Dermis microvascular lymphatic vessel endothelial cell (primary cell): ENCODE results near the gene KCNA4. TPM values are rescaled to one million over a fixed set of nuclear protein-coding genes. Genes with fewer than 3 reads are reported as not detected.
"Not testable (repeated sequence)": the region's sequence is repeated elsewhere in the genome, so short reads cannot be mapped to it uniquely, and the experiment has no call there.

Source experiments
- DNase-seq, 2 donors: peaks; one replicate each; pipeline versions ENCODE4 v3.0.0 to v3.0.0-alpha.2; 2010; ENCODE audit warnings: low read depth in 2 of 2
- total RNA-seq: library from RNA; depleted of rRNA; stranded (reverse); fragments of >200 nt; gene quantifications from 2 replicates; pipeline ENCODE4 v1.2.1, GENCODE V29; 2014

KCNA4 gene
- not detected in 2 replicates for total RNA-seq

- no peak for DNase-seq
Observed at GRCh38 chr11:30016588-30017363, at the start of gene KCNA4. Gene KCNA4 (minus strand): TSS chr11:30017030. CDS start chr11:30012678, 4,352 bp downstream.

- DNase-seq, result no peak
Observed at GRCh38 chr11:30062103-30062502, 45.3 kb upstream of the KCNA4 start.

GRCh38 chr11:30059172-30059815 lies 42.5 kb upstream of the KCNA4 start:
- no peak for DNase-seq

- DNase-seq, result no peak
Observed at GRCh38 chr11:30049214-30049613, 32.4 kb upstream of the KCNA4 start.

DNA sequence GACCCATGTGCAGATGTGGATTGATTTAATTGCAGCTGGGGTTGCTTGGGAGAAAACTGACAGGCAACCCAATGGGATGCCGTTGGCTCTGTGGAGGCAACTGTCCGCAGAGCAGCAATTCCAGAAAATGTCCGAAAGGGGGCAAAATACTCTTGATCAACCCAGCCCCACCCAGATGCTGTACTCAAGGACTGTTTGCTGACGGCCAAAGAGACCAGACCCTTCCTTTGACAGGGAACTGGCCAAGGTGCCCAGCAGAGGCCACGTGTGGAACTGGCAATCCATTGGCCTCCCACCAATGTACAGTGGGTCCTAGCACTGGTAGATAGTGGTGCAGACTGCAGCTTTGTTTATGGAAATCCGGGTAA lies 29.7 kb upstream of the KCNA4 start:
- no peak for DNase-seq

DNA sequence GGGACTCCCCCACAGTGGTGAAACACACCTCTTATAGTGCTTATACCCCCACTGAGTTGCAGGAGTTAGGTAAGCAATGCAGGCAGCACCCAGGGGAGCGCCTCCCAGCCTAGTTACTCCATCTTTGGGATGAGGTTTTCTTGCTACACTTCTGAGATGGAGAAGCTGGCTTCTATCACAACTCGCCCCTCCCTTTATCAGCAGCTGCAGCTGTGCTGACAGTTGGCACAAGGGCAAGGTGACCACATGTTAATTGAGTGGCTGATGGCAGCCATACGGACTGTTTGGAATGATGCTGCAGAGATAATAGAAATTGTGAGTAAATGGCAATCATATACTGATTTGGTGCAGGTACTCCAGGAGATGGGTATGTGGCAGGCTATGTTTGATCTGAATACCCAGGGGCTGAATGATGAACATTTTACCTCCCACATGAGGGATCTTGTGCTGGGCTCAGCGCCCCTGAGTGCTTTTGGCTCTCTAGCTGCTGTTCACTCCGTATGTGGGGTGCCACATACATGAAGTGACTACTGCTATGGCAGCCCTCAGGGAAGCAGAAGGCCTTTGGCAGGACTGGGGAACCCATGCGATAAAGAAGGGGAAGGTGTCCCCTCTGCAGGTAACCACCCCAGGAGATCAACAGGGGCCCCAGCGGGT lies 29.2 kb upstream of the KCNA4 start:
- no peak for DNase-seq

- DNase-seq, result no peak
Observed at GRCh38 chr11:30045144-30045543, 28.3 kb upstream of the KCNA4 start.

- DNase-seq, result no peak
Observed at GRCh38 chr11:30041171-30041570, 24.3 kb upstream of the KCNA4 start.

DNA sequence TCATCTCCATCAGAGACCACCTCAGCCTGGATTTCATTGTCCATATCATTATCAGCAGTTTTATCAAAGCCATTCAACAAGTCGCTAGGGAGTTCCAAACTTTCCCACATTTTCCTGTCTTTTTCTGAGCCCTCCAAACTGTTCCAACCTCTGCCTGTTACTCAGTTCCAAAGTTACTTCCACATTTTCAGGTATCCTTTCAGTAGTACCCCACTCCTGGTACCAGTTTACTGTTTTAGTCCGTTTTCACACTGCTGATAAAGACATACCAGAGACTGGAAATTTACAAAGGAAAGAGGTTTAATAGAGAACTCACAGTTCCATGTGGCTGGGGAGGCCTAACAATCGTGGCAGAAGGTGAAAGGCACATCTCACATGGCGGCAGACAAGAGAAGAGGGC lies 17.9 kb upstream of the KCNA4 start:
- not testable (repeated sequence) for DNase-seq

DNA sequence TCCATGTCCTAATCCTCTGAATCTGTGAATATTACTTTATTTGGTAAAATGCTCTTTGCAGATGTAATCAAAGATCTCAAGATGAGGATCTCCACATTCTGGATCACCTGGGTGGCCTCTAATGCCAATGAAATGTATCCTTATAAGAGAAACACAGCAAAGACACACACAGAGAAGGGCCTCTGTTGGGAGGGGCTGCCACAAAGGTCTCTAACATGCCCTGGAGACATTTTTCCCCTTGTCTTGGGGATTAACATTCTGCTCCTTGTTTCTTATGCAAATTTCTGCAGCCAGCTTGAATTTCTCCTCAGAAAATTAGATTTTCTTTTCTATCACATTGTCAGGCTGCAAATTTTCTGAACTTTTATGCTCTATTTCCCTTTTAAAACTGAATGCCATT lies 17.3 kb upstream of the KCNA4 start:
- DNase-seq, result not testable (repeated sequence)

DNA sequence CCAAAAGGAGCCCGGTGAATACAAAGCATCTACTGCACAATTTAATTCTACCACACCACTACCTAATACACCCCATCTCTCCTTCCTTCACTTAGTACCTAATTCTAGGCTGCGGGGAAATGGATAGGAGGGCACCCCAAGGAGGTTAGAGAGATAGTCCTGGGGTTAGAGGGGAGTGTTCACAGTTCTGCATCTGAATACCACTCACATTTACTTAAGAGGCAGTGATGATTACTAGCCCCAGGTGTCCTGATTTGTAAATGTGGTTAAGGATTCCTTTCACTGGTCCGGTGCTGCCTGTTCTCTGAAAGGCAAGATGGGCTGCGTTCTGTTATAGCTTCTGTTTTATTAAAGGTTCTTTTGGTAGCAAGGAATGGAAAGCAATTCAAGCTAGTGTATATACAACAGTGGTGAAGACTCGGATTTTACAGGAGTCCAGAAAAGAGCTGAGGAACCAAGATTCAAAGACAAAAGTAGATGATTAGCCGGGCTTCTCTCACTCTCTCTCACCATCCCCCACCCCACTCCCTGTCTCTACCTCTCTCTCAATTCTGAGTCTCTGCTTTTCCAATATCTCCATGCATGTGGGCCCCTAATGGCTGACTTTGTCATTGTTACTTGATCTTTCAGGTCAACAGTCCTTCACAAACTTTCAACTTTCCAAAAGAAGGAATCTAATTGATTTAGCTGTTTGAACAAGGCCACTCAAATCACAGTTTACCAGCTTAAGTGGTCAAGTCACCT lies 8.7 kb upstream of the KCNA4 start:
- DNase-seq, result no peak

GRCh38 chr11:30023074-30023473 lies 6.2 kb upstream of the KCNA4 start:
- no peak for DNase-seq

DNA sequence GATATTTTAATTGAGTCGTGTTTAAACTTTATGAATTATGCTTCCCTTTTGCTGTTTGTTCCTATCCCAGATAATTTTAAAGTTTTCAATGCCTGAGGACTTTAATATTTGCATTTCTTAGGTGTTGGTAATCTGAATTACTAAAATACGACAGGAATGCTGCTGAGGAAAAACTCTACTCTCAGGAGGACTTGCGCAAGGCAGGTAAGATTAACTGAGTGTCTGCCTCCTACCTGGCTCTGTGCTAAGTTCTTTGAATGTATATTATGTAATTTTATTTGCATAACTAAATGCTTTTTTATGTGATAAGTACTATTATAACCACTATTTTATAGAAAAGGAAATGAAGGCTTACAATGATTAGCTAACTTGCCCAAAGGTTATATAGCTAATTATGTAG lies 2.7 kb upstream of the KCNA4 start:
- DNase-seq, result no peak

DNA sequence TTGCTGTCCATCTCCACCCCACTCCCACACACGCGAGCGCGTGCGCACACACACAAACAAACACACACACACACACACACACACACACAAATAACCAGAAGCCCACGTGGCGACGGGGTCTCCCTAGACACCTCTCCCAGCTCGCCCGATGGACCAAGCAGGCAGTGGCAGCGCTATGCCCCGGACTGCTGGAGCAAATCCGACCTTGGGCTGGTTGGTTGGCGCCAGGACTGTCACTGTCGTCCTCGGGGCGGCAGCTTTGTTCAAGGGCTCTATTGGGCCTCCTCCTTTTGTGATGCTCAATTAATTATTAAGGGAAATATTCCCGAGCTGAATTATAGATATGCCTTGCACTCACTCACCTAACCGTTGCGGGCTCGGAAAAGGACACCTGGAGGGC lies 1.7 kb upstream of the KCNA4 start:
- no peak for DNase-seq

DNA sequence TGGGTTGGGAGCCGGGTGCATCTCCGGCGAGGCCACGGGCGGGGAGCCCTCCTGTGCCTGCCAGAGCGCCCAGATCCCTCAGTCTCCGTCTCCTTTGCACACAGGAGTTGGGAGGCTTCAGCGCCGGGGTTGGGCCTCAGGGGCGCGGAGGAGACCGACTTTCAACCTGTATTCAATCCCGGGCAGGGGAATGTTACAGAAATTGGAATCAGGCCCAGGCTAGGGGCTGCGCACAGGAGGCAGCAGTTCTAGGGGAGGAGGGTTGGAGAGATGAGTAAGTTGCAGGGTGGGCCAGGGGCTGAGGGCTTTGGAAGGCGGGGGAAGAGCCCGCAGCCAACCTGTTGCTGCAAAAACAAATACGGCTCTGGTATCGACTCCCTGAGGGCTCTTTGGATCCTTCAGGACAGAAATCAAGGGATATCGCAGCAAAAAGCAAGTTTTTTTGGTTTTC lies 640 bp upstream of the KCNA4 start:
- no peak for DNase-seq

DNA sequence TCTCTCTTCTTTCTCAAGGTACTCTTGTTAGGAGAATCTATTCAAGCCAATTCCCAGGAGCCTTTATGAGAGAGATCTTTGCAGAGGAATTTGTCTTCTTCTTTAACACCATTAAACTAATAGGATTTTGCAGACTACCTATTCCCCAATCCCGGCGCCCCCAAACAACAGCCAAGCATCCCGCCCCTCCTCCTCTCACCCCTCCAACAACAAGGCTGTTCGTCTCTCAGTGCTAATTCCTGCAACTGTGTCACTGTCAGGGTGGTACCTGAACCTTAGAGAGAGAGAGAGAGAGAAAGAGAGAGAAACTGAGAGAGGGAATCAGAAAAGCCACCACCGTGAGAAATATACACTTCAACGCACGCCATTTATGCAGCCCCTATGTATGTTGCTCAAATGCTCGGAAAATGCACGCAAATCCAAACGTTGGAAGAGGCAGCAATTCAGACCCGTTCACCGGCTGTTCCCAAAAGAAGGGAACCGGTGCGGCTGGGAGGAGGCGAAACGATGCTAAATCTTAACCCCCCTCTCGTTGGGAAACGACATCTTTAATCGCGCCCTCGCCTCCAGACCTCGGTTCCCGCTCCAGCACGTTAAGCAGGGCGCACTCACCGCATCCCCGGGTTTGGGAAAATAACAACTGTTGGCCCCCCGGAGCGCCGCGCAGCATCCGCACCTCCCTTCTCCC lies 961 bp downstream of the KCNA4 start:
- no peak for DNase-seq

- DNase-seq, result no peak
Observed at GRCh38 chr11:30012346-30012745, 4.5 kb downstream of the KCNA4 start.

- no peak for DNase-seq
Observed at GRCh38 chr11:30009060-30009459, 7.8 kb downstream of the KCNA4 start.

DNA sequence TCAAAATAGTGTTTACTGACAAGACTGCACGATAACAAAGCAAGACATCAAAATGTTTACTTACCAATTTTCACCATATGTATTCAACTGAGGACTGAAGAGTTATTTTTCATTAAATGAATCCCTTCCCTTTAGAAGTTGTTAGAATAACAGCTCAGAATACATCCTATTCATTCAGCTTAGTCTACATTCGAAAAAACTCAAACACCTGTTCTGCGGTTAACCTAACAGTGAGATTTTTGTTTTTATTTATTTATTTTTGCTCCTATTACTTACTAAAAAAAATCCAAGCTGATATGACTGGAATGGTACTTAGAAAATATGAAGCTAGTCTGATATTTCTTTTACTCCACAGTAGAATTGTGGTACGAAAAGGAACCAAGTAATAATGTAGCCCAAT lies 10.0 kb downstream of the KCNA4 start:
- no peak for DNase-seq

GRCh38 chr11:30002157-30002785 lies 14.6 kb downstream of the KCNA4 start:
- DNase-seq, result no peak
